ENCODE data around the gene ARHGEF17. TPM values are rescaled to one million over a fixed set of nuclear protein-coding genes. Genes with fewer than 3 reads are reported as not detected.

The ARHGEF17 gene
- total RNA-seq, 3 donors from 2014 or later (not counting 1 experiment from before 2014, with no cell fraction given) = 0.02 to 0.88 (median 0.50) TPM

DNA sequence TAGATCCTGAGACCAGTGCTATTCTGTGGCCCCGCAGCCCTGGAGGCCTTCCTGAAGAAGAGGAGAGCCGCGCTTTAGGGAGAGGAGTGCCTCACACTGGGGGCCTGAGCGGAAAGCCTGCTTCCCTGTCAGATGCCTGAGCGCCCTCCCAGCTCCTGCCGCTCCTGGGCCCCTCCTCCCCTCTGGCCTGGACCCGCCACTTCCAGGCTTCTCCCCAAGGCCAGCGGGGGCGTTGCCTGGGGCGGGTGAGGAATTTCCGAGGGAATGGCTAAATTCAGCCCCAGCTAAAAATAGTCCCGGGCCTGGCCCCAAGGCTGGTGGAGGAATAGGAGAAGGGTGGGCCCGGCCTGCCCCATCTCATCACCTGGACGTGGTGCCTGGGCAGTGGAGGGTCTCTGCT is 15.4 kb downstream of the ARHGEF17 start:
- no peak overlapping the region for H3K27ac ChIP-seq (ENCODE audit: low read length)
- H3K4me3 Mint-ChIP-seq = no peak overlapping the region
- no peak overlapping the region for H3K4me3 ChIP-seq (ENCODE audit: low read length)
- H3K36me3 ChIP-seq (ENCODE audit: control insufficient read depth, insufficient read depth, low read length) = no peaks in the 10 kb centered on the region
- 71% methylated on average over 14 of the region's 14 CpGs for WGBS (ENCODE audit: insufficient coverage)
- ATAC-seq (no peak), DNase-seq (no peak)
- TF ChIP-seq, protein P1, sequence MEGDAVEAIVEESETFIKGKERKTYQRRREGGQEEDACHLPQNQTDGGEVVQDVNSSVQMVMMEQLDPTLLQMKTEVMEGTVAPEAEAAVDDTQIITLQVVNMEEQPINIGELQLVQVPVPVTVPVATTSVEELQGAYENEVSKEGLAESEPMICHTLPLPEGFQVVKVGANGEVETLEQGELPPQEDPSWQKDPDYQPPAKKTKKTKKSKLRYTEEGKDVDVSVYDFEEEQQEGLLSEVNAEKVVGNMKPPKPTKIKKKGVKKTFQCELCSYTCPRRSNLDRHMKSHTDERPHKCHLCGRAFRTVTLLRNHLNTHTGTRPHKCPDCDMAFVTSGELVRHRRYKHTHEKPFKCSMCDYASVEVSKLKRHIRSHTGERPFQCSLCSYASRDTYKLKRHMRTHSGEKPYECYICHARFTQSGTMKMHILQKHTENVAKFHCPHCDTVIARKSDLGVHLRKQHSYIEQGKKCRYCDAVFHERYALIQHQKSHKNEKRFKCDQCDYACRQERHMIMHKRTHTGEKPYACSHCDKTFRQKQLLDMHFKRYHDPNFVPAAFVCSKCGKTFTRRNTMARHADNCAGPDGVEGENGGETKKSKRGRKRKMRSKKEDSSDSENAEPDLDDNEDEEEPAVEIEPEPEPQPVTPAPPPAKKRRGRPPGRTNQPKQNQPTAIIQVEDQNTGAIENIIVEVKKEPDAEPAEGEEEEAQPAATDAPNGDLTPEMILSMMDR (IDR thresholded peaks at IDR 0.05) = no peak
- intact Hi-C loops (cut with micrococcal nuclease) = no loop called here
- no peak overlapping the region for H3K27ac Mint-ChIP-seq
- no peaks in the 10 kb centered on the region for H3K27me3 Mint-ChIP-seq (ENCODE audit: low read depth in 2 of 2)
- no peaks in the 10 kb centered on the region for H3K27me3 ChIP-seq (ENCODE audit: control insufficient read depth, insufficient read depth, low read length)
- H3K36me3 Mint-ChIP-seq = no peaks in the 10 kb centered on the region
- H3K9me3 ChIP-seq (ENCODE audit: control insufficient read depth, insufficient read depth, low read length) = no peaks in the 10 kb centered on the region
- no peaks in the 10 kb centered on the region for H3K4me1 ChIP-seq (ENCODE audit: control insufficient read depth, insufficient read depth, low read length)
- peaks cover 0 to 13% of the 10 kb centered on the region in 2 donors for H3K4me1 Mint-ChIP-seq
- H3K9me3 Mint-ChIP-seq = no peaks in the 10 kb centered on the region

DNA sequence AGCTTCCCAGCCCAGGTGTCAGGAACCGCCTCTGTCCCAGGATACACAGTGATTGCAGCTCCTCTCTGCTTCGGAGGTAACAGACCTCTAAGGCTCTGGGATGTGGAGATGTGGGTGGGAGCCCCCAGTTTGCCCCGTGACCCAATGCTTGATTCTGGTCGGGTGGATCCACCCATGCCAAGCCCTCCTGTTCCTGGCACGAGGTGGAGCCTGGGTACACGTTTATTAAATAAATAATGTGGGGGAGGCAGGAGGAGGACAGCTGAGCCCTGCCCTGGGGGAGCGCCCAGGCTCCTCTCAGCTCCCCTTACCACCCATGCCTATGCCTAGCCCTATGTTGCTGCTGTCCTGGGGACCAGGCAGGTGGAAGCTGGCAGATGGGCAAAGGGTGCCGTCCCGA is 16.0 kb downstream of the ARHGEF17 start:
- no peak overlapping the region for H3K27ac Mint-ChIP-seq
- H3K4me1 ChIP-seq (ENCODE audit: control insufficient read depth, insufficient read depth, low read length) = no peaks in the 10 kb centered on the region
- TF ChIP-seq, protein P1 (IDR thresholded peaks at IDR 0.05) = no peak
- H3K36me3 Mint-ChIP-seq = no peaks in the 10 kb centered on the region
- no peak overlapping the region for H3K4me3 Mint-ChIP-seq
- DNase-seq = no peak
- H3K27me3 ChIP-seq (ENCODE audit: control insufficient read depth, insufficient read depth, low read length) = no peaks in the 10 kb centered on the region
- 90% methylated on average over 8 of the region's 9 CpGs for WGBS (ENCODE audit: insufficient coverage)
- intact Hi-C loops (cut with micrococcal nuclease) = no loop called here
- no peak for ATAC-seq
- H3K9me3 Mint-ChIP-seq = no peaks in the 10 kb centered on the region
- no peaks in the 10 kb centered on the region for H3K9me3 ChIP-seq (ENCODE audit: control insufficient read depth, insufficient read depth, low read length)
- no peak overlapping the region for H3K27ac ChIP-seq (ENCODE audit: low read length)
- H3K4me3 ChIP-seq (ENCODE audit: low read length) = no peak overlapping the region
- H3K4me1 Mint-ChIP-seq = peaks cover 0 to 13% of the 10 kb centered on the region in 2 donors
- H3K36me3 ChIP-seq (ENCODE audit: control insufficient read depth, insufficient read depth, low read length) = no peaks in the 10 kb centered on the region
- H3K27me3 Mint-ChIP-seq (ENCODE audit: low read depth in 2 of 2) = no peaks in the 10 kb centered on the region

GRCh38 chr11:73324665-73325035 is 16.6 kb downstream of the ARHGEF17 start:
- WGBS (ENCODE audit: insufficient coverage) = 92% methylated on average over 2 of the region's 2 CpGs
- Histone ChIP-seq H3K36me3 (ENCODE audit: control insufficient read depth, insufficient read depth, low read length) (no peaks in the 10 kb centered on the region), H3K4me1 (ENCODE audit: control insufficient read depth, insufficient read depth, low read length) (no peaks in the 10 kb centered on the region), H3K27ac (ENCODE audit: low read length) (no peak overlapping the region), H3K27me3 (ENCODE audit: control insufficient read depth, insufficient read depth, low read length) (no peaks in the 10 kb centered on the region), H3K9me3 (ENCODE audit: control insufficient read depth, insufficient read depth, low read length) (no peaks in the 10 kb centered on the region), H3K4me3 (ENCODE audit: low read length) (no peak overlapping the region)
- Mint-ChIP-seq H3K27ac (no peak overlapping the region), H3K9me3 (no peaks in the 10 kb centered on the region), H3K36me3 (no peaks in the 10 kb centered on the region), H3K4me3 (no peak overlapping the region), H3K27me3 (ENCODE audit: low read depth in 2 of 2) (no peaks in the 10 kb centered on the region), H3K4me1 (peaks cover 0 to 13% of the 10 kb centered on the region in 2 donors)
- DNase-seq = no peak
- intact Hi-C loops (cut with micrococcal nuclease) = no loop called here
- ATAC-seq = no peak
- TF ChIP-seq, protein P1 (IDR thresholded peaks at IDR 0.05) = no peak

Data from natural killer cell (primary cell).